ENCODE measurements around the gene PTPRM. TPM values are rescaled to one million over a fixed set of nuclear protein-coding genes. Genes with fewer than 3 reads are reported as not detected.

PTPRM gene
- polyA plus RNA-seq, 1 donor (not counting 4 experiments of a cell fraction or from before 2014, with no cell fraction given), result 54.5 TPM

DNA sequence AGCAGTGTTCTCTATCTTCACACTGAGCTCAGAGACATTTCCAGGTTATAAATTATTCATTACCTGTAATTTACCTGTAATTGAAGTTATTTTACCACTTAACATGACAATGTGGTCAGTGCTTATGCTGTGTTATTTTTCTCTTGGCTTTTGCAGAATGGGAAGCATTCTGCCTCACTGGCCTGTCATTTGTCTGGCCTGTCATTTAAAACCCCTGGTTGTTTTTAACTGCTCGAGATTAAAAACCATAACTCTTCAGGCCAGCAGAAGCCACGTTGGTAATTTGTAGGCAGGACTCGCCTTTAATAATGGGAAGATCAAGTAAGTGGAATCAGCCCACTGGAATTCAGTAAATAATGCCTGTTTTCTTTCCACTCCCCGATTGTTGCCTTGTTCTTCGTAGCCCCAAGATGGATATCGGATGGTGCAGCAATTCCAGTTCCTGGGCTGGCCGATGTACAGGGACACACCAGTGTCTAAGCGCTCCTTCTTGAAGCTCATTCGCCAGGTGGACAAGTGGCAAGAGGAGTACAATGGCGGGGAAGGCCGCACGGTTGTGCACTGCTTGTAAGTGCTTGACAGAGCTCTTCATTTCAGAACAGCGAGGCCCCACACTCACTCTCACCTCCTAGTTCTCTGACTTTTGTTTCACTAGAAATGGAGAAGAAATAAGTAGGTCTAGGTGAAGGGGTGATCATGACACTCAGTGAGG is 819.7 kb downstream of the PTPRM start:
- no peak for TF ChIP-seq EZH2 (IDR thresholded peaks at IDR 0.05; ENCODE audit: low read length)
- TF ChIP-seq, protein P1, sequence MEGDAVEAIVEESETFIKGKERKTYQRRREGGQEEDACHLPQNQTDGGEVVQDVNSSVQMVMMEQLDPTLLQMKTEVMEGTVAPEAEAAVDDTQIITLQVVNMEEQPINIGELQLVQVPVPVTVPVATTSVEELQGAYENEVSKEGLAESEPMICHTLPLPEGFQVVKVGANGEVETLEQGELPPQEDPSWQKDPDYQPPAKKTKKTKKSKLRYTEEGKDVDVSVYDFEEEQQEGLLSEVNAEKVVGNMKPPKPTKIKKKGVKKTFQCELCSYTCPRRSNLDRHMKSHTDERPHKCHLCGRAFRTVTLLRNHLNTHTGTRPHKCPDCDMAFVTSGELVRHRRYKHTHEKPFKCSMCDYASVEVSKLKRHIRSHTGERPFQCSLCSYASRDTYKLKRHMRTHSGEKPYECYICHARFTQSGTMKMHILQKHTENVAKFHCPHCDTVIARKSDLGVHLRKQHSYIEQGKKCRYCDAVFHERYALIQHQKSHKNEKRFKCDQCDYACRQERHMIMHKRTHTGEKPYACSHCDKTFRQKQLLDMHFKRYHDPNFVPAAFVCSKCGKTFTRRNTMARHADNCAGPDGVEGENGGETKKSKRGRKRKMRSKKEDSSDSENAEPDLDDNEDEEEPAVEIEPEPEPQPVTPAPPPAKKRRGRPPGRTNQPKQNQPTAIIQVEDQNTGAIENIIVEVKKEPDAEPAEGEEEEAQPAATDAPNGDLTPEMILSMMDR (optimal IDR thresholded peaks at IDR 0.05 in 1 of 3, IDR thresholded peaks at IDR 0.05 in 1 of 3, conservative IDR thresholded peaks at IDR 0.05 in 1 of 3; ENCODE audit: extremely low read depth in 1 of 3, insufficient read depth in 2 of 3, low read length in 3 of 3), result no peak
- Histone ChIP-seq H2AFZ (ENCODE audit: control insufficient read depth, low read length) (no peak overlapping the region), H3K4me3 (ENCODE audit: control insufficient read depth in 2 of 3, extremely low read depth in 1 of 3, insufficient read depth in 2 of 3, low read depth in 1 of 3, low read length in 3 of 3) (no peak overlapping the region), H3K9ac (ENCODE audit: control insufficient read depth, extremely low read depth, insufficient read depth, low read length) (no peak overlapping the region), H3K27ac (ENCODE audit: control insufficient read depth, insufficient read depth, low read length) (no peak overlapping the region), H3K27me3 (ENCODE audit: control insufficient read depth, extremely low read depth, insufficient read depth, low read length) (no peaks in the 10 kb centered on the region), H3K9me1 (ENCODE audit: control insufficient read depth, extremely low read depth, insufficient read depth, low read length) (no peaks in the 10 kb centered on the region), H3K4me1 (ENCODE audit: control insufficient read depth, extremely low read depth, insufficient read depth, low read length) (no peaks in the 10 kb centered on the region), H3K36me3 (ENCODE audit: control insufficient read depth in 2 of 2, extremely low read depth in 1 of 2, insufficient read depth in 2 of 2, low read length in 2 of 2) (peaks cover 2 to 3% of the 10 kb centered on the region in 2 experiments), H3K79me2 (ENCODE audit: control insufficient read depth, insufficient read depth, low read length) (no peaks in the 10 kb centered on the region), H3K4me2 (ENCODE audit: control insufficient read depth, extremely low read depth, insufficient read depth, low read depth, low read length) (no peak overlapping the region), H4K20me1 (ENCODE audit: control insufficient read depth, extremely low read depth, insufficient read depth, low read length) (no peaks in the 10 kb centered on the region), H3K9me3 (ENCODE audit: control insufficient read depth, low read depth, low read length) (no peaks in the 10 kb centered on the region)
- dilution Hi-C loops (cut with MboI; ENCODE audit: extremely low pct_ligation_motif_present, low sequenced_read_pairs), result no loop called here
- no peak for FAIRE-seq
- DNase-seq (ENCODE audit: low read depth, low spot score), result no peak

DNA sequence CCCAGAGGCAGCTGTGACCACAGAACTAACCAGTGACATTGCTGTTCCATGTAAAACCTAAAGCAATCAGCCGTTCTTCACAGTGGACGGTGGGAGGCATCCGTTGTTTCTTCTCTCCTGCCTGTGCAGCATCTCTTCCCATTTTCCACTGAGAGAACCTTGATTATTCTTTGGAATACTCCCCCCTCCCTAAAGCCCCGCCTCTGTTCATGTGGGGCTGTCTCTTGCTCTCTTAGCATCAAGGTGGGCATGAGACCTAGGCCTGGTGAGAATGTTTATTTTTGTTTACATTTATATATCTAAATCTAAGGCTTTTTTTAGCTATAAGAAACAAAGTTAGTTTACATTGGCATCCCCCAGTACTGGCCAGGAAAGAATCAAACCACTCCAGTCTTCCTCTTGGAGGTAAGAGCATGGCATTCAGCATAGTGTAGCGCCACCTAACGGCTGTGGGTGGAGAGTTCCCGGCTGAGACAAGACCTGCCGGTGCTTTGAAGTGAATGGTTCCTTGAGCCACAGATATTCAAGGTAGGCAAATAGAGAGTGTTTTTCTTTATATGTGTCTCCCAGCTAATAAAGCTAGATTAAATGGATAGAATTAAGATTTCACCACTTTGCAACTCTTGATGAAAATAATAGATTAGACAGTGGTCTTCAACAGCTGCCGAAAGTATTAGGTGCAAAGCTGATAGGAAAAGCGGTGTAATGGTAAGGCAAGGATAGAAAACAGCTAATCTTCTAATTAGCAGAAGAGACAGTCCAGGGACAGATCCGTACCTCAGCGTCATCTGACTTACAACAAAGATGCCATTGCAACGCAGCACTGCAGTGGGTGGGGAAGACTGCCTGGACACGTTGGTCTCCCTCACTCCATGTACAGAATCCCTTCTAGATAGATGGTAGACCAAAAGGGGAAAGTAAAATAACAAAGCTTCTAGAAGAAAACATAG is 822.5 kb downstream of the PTPRM start:
- Histone ChIP-seq H3K27me3 (ENCODE audit: control insufficient read depth, extremely low read depth, insufficient read depth, low read length) (no peaks in the 10 kb centered on the region), H3K9ac (ENCODE audit: control insufficient read depth, extremely low read depth, insufficient read depth, low read length) (no peak overlapping the region), H3K36me3 (ENCODE audit: control insufficient read depth in 2 of 2, extremely low read depth in 1 of 2, insufficient read depth in 2 of 2, low read length in 2 of 2) (peaks cover 0 to 7% of the 10 kb centered on the region in 2 experiments), H3K4me1 (ENCODE audit: control insufficient read depth, extremely low read depth, insufficient read depth, low read length) (no peaks in the 10 kb centered on the region), H3K4me3 (ENCODE audit: control insufficient read depth in 2 of 3, extremely low read depth in 1 of 3, insufficient read depth in 2 of 3, low read depth in 1 of 3, low read length in 3 of 3) (no peak overlapping the region), H4K20me1 (ENCODE audit: control insufficient read depth, extremely low read depth, insufficient read depth, low read length) (no peaks in the 10 kb centered on the region), H2AFZ (ENCODE audit: control insufficient read depth, low read length) (no peak overlapping the region), H3K9me1 (ENCODE audit: control insufficient read depth, extremely low read depth, insufficient read depth, low read length) (no peaks in the 10 kb centered on the region), H3K4me2 (ENCODE audit: control insufficient read depth, extremely low read depth, insufficient read depth, low read depth, low read length) (no peak overlapping the region), H3K27ac (ENCODE audit: control insufficient read depth, insufficient read depth, low read length) (no peak overlapping the region), H3K79me2 (ENCODE audit: control insufficient read depth, insufficient read depth, low read length) (no peaks in the 10 kb centered on the region), H3K9me3 (ENCODE audit: control insufficient read depth, low read depth, low read length) (no peaks in the 10 kb centered on the region)
- peak; percentile 13 for FAIRE-seq
- DNase-seq (ENCODE audit: low read depth, low spot score), result peak; percentile 26
- dilution Hi-C loops (cut with MboI; ENCODE audit: extremely low pct_ligation_motif_present, low sequenced_read_pairs), result no loop called here
- TF ChIP-seq, protein P1 (optimal IDR thresholded peaks at IDR 0.05 in 1 of 3, IDR thresholded peaks at IDR 0.05 in 1 of 3, conservative IDR thresholded peaks at IDR 0.05 in 1 of 3; ENCODE audit: extremely low read depth in 1 of 3, insufficient read depth in 2 of 3, low read length in 3 of 3), result peak; percentile 87 to 94 (median 94)
- TF ChIP-seq EZH2 (IDR thresholded peaks at IDR 0.05; ENCODE audit: low read length), result no peak
